ENCODE data around the gene FANCM. TPM values are rescaled to one million over a fixed set of nuclear protein-coding genes. Genes with fewer than 3 reads are reported as not detected.

FANCM gene, protein sequence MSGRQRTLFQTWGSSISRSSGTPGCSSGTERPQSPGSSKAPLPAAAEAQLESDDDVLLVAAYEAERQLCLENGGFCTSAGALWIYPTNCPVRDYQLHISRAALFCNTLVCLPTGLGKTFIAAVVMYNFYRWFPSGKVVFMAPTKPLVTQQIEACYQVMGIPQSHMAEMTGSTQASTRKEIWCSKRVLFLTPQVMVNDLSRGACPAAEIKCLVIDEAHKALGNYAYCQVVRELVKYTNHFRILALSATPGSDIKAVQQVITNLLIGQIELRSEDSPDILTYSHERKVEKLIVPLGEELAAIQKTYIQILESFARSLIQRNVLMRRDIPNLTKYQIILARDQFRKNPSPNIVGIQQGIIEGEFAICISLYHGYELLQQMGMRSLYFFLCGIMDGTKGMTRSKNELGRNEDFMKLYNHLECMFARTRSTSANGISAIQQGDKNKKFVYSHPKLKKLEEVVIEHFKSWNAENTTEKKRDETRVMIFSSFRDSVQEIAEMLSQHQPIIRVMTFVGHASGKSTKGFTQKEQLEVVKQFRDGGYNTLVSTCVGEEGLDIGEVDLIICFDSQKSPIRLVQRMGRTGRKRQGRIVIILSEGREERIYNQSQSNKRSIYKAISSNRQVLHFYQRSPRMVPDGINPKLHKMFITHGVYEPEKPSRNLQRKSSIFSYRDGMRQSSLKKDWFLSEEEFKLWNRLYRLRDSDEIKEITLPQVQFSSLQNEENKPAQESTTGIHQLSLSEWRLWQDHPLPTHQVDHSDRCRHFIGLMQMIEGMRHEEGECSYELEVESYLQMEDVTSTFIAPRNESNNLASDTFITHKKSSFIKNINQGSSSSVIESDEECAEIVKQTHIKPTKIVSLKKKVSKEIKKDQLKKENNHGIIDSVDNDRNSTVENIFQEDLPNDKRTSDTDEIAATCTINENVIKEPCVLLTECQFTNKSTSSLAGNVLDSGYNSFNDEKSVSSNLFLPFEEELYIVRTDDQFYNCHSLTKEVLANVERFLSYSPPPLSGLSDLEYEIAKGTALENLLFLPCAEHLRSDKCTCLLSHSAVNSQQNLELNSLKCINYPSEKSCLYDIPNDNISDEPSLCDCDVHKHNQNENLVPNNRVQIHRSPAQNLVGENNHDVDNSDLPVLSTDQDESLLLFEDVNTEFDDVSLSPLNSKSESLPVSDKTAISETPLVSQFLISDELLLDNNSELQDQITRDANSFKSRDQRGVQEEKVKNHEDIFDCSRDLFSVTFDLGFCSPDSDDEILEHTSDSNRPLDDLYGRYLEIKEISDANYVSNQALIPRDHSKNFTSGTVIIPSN (N-terminal part only)
- 3.0 and 12.3 TPM in 2 replicates for total RNA-seq

DNA sequence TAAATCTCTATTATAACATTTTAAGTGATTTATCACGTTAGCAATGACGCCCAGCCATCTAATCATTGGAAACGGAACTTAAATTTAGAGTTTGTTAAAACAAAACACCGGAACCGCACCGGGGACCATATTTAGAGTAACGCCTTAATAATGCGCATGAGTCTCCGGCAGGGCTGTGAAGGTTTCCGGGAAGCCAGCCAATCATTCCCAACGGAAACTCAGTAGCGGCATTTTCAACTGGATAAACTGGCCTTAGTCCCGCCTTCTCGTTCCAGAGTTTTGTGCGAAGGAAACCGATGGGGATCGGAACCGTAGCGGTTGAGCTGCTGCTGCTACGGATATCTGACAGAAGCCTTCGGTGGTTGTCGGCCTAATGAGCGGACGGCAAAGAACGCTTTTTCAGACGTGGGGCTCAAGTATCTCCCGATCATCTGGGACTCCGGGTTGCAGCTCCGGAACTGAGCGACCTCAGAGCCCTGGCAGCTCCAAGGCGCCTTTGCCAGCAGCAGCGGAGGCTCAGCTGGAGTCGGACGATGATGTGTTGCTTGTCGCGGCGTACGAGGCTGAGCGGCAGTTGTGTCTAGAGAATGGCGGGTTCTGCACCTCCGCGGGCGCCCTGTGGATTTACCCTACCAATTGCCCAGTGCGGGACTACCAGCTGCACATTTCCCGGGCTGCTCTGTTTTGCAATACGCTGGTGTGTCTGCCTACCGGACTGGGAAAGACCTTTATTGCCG, at the start of gene FANCM:
Gene FANCM, plus strand, starts transcription at position 272 of the 737 bp plus-strand sequence. Its CDS starts 102 bp downstream, at position 374.

DNA sequence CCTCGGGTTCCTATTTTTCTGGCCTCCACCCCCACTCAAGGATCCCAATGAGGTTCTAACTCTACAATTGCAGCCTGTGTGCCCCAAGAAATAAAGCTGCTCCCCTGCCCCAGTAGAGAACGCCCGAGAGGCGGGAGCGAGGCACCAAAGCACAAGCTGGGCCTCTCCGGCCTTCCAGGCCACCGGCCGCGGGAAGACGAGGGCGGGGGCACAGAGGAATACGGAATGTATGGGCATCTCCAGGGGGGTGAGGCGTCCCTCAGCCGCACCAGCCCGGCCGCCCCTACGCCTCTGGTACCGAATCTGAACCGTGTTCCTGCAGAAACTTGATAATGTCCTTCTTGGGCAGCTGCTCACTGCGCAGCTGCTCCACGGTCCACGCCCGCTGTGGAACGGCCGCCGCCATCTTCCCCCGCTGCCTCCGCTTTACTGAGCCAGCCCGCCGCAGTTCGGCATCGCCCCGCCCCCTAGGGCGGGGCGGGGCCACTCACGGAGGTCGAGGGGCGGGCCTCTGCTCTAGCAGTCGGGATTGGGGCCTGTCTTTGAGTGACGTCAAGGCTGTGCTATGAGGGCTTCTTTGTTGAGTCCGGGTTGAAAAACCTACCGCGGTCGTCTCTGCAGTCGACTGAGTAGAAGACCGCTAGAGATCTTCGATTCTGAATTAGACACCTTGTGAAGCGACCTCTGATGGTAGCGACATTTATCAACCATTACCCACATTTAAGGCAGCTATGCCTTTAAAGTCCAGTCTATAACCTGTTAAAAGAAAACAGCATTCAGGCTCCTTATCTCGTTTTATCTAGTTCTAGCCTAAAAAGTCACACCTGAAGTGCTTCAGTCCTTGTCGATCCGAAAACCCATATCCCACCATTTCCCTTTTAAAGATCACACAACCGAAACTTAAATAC, 1.4 kb upstream of the FANCM start, which contains the start of gene FKBP3:
Gene FKBP3, minus strand, starts transcription at position 431 of the 908 bp plus-strand sequence. Its CDS starts 25 bp downstream, at position 406.

Other genes starting within 250 kb of the FANCM start
- gene KLHL28, start 174.0 kb upstream of the FANCM start, total RNA-seq = 4.3 and 6.6 TPM in 2 replicates
- 5.6 and 18.2 TPM in 2 replicates for gene TOGARAM1, start 173.7 kb upstream of the FANCM start, total RNA-seq
- 9.3 and 15.3 TPM in 2 replicates for gene PRPF39, start 51.8 kb upstream of the FANCM start, total RNA-seq
- 45.8 and 46.2 TPM in 2 replicates for gene FKBP3, start 1.4 kb upstream of the FANCM start, total RNA-seq
- 23.1 and 26.7 TPM in 2 replicates for gene MIS18BP1, start 117.3 kb downstream of the FANCM start, total RNA-seq

All from epithelial cell of alveolus of lung (primary cell).